Measurements from ENCODE around the gene SHQ1.
A peak's percentile ranks its signal among the peaks of the same experiment; 100 is the strongest.

SHQ1 gene

GRCh38 chr3:72727172-72727571, 121.1 kb downstream of the SHQ1 start:
- no peak for DNase-seq (ENCODE audit: low read depth)
- H3K4me3 ChIP-seq (ENCODE audit: low read depth, low read length): no peak overlapping the region
- TF ChIP-seq CTCF (conservative IDR thresholded peaks at IDR 0.05; ENCODE audit: low read depth, low read length): no peak

GRCh38 chr3:72725229-72725628, 123.0 kb downstream of the SHQ1 start:
- DNase-seq (ENCODE audit: low read depth): no peak
- no peak for TF ChIP-seq CTCF (conservative IDR thresholded peaks at IDR 0.05; ENCODE audit: low read depth, low read length)
- H3K4me3 ChIP-seq (ENCODE audit: low read depth, low read length): no peak overlapping the region

- no peak for DNase-seq (ENCODE audit: low read depth)
- no peak overlapping the region for H3K4me3 ChIP-seq (ENCODE audit: low read depth, low read length)
- TF ChIP-seq CTCF (conservative IDR thresholded peaks at IDR 0.05; ENCODE audit: low read depth, low read length): no peak
These were observed 124.2 kb downstream of the SHQ1 start for GRCh38 chr3:72724070-72724469.

- no peak overlapping the region for H3K4me3 ChIP-seq (ENCODE audit: low read depth, low read length)
- TF ChIP-seq CTCF (conservative IDR thresholded peaks at IDR 0.05; ENCODE audit: low read depth, low read length): no peak
- peak; percentile 77 for DNase-seq (ENCODE audit: low read depth)
These were observed 125.1 kb downstream of the SHQ1 start for GRCh38 chr3:72722930-72723726.

GRCh38 chr3:72721683-72722381, 126.4 kb downstream of the SHQ1 start:
- H3K4me3 ChIP-seq (ENCODE audit: low read depth, low read length): no peak overlapping the region
- no peak for TF ChIP-seq CTCF (conservative IDR thresholded peaks at IDR 0.05; ENCODE audit: low read depth, low read length)
- DNase-seq (ENCODE audit: low read depth): no peak

GRCh38 chr3:72720566-72720965, 127.7 kb downstream of the SHQ1 start:
- H3K4me3 ChIP-seq (ENCODE audit: low read depth, low read length): no peak overlapping the region
- DNase-seq (ENCODE audit: low read depth): no peak
- no peak for TF ChIP-seq CTCF (conservative IDR thresholded peaks at IDR 0.05; ENCODE audit: low read depth, low read length)

Measured in choroid plexus epithelial cell (primary cell).